Smooth muscle cell of bladder (primary cell): ENCODE data around the gene SIGLEC9. TPM values are rescaled to one million over a fixed set of nuclear protein-coding genes. Genes with fewer than 3 reads are reported as not detected.

Experiments used
- total RNA-seq: library from RNA; depleted of rRNA; stranded (reverse); fragments of >200 nt; gene quantifications from 2 replicates; pipeline ENCODE4 v1.2.3, GENCODE V29; 2014

The SIGLEC9 gene
- 0.09 TPM in 1 of 2 replicates, not detected in the other for total RNA-seq

DNA sequence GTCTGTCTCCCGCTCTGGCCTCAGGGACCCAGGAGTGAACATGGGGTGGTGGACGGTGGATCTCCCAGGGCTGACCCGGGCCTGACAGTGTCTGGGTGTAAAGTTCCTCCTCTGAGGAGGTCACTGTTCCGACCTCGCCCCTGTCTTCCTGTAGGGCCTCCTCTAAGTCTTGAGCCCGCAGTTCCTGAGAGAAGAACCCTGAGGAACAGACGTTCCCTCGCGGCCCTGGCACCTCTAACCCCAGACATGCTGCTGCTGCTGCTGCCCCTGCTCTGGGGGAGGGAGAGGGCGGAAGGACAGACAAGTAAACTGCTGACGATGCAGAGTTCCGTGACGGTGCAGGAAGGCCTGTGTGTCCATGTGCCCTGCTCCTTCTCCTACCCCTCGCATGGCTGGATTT, at the start of gene SIGLEC9:
TSS of gene SIGLEC9 (plus strand) at position 178 of the 400 bp plus-strand sequence. CDS start at position 247, 69 bp downstream.

DNA sequence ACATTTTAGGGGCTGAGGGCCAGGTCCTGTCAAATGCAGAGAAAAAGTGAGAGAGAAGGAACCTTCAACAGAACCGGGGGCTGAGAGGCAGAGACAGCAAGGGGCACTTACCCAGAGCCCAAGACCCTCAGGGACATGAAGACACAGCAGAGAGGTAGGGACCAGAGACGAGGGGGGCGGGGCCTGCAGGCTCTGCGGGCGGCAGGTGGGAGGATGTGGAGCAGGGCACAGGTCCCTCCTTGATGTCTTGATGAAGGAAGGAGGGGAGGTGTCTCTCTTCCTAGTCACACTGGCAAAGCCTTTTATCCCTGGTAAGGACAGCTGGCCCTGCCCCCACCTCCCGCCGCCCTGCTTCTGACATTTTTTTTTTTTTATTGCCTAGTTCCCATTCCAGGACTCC, 42.1 kb upstream of the SIGLEC9 start, which contains the start of gene KLK14:
TSS of gene KLK14 (minus strand) at position 277 of the 400 bp plus-strand sequence. CDS start at position 4, 273 bp downstream.

DNA sequence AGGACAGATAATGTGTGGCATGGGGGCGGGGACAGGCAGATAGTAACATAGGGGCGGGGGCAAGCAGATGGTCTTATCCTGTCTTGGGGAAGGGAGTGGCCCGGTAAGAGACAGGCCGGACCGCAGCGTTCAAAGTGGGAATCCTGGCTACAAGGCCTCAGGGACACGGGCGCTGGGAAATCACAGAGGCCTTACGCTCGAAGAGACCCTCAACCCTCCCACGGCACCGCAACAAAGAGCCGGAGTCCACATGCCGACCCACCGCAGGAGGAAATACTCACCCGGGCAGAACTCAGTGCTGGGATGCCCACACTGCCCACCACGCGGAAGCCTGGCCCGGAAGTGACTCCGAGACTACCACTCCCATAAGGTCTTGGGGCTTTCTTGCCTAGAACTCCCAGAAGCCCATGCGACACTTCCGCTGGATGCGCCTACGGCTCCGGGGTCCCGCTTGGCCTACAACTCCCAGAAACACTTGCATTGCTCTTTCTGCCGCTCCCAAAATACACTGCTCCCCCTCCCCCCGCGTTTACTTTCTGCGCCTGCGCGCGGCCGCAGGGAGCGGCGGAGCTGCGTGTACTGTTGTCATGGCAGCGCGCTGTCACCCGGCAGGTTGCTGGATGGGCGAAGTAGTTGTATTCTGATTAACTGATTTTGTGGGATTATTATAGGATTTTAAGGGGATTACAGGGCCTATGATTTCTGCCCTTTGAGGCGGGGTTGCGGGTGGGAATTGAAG, 16.5 kb upstream of the SIGLEC9 start, which contains the start of gene CTU1:
TSS of gene CTU1 (minus strand) at position 344 of the 739 bp plus-strand sequence. CDS start 3,840 bp downstream, outside the sequence.

DNA sequence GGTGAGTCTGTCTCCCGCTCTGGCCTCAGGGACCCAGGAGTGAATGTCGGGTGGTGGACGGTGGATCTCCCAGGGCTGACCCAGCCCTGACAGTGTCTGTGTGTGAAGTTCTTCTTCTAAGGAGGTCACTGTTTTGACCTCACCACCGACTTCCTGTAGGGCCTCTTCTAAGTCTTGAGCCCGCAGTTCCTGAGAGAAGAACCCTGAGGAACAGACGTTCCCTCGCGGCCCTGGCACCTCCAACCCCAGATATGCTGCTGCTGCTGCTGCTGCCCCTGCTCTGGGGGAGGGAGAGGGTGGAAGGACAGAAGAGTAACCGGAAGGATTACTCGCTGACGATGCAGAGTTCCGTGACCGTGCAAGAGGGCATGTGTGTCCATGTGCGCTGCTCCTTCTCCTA, 17.4 kb downstream of the SIGLEC9 start, which contains the start of gene SIGLEC7:
TSS of gene SIGLEC7 (plus strand) at position 183 of the 400 bp plus-strand sequence. CDS start at position 252, 69 bp downstream.

Other genes with a start within 250 kb of the SIGLEC9 start
- not detected in 2 replicates for gene KLK4, start 213.5 kb upstream of the SIGLEC9 start, total RNA-seq
- not detected in 2 replicates for gene KLK5, start 171.9 kb upstream of the SIGLEC9 start, total RNA-seq
- not detected in 2 replicates for gene KLK6, start 155.3 kb upstream of the SIGLEC9 start, total RNA-seq
- gene KLK7, start 141.0 kb upstream of the SIGLEC9 start, total RNA-seq: not detected in 2 replicates
- gene KLK8, start 123.3 kb upstream of the SIGLEC9 start, total RNA-seq: not detected in 2 replicates
- gene KLK10, start 105.2 kb upstream of the SIGLEC9 start, total RNA-seq: not detected in 2 replicates
- not detected in 2 replicates for gene KLK11, start 98.3 kb upstream of the SIGLEC9 start, total RNA-seq
- gene KLK12, start 89.9 kb upstream of the SIGLEC9 start, total RNA-seq: not detected in 2 replicates
- not detected in 2 replicates for gene KLK13, start 59.8 kb upstream of the SIGLEC9 start, total RNA-seq
- gene KLK14, start 42.0 kb upstream of the SIGLEC9 start, total RNA-seq: not detected in 2 replicates
- gene CTU1, start 16.5 kb upstream of the SIGLEC9 start, total RNA-seq: 3.8 and 5.5 TPM in 2 replicates
- gene SIGLEC7, start 17.4 kb downstream of the SIGLEC9 start, total RNA-seq: 0.09 TPM in 1 of 2 replicates, not detected in the other
- gene CD33, start 100.2 kb downstream of the SIGLEC9 start, total RNA-seq: not detected in 2 replicates
- gene SIGLECL1, start 126.2 kb downstream of the SIGLEC9 start, total RNA-seq: not detected in 2 replicates
- gene IGLON5, start 186.7 kb downstream of the SIGLEC9 start, total RNA-seq: not detected in 2 replicates
- 0.14 and 0.28 TPM in 2 replicates for gene VSIG10L, start 217.2 kb downstream of the SIGLEC9 start, total RNA-seq
- gene ETFB, start 241.5 kb downstream of the SIGLEC9 start, total RNA-seq: 189 and 194 TPM in 2 replicates
- gene CLDND2, start 244.1 kb downstream of the SIGLEC9 start, total RNA-seq: 0.14 and 0.18 TPM in 2 replicates
- not detected in 2 replicates for gene NKG7, start 247.7 kb downstream of the SIGLEC9 start, total RNA-seq